ENCODE data around the gene PPP1R12A.

GRCh38 chr12:79900951-79901350, 33.9 kb downstream of the PPP1R12A start:
- TF ChIP-seq CTCF (IDR thresholded peaks at IDR 0.05) (no peak), POLR2A (IDR thresholded peaks at IDR 0.05) (no peak)
